ENCODE measurements around the gene SOX6. TPM values are rescaled to one million over a fixed set of nuclear protein-coding genes. Genes with fewer than 3 reads are reported as not detected.

Gene SOX6
- total RNA-seq, 1 donor from 2014 or later = 7.6 TPM

GRCh38 chr11:16184588-16184987 lies 171.8 kb downstream of the SOX6 start:
- Histone ChIP-seq H3K27ac (no peak overlapping the region), H3K4me3 (no peak overlapping the region), H3K9ac (no peak overlapping the region), H3K36me3 (no peaks in the 10 kb centered on the region), H3K4me2 (no peak overlapping the region), H3F3A (ENCODE audit: low read depth) (no peaks in the 10 kb centered on the region), H2AFZ (replicated peaks) (no peak overlapping the region), H3K9me3 (ENCODE audit: low read depth) (no peaks in the 10 kb centered on the region), H3K4me1 (peaks cover 28% of the 10 kb centered on the region), H3K27me3 (no peaks in the 10 kb centered on the region), H4K20me1 (ENCODE audit: low read depth) (no peaks in the 10 kb centered on the region), H3K79me2 (ENCODE audit: low read depth) (no peaks in the 10 kb centered on the region)
- Mint-ChIP-seq H3K27ac (no peak overlapping the region), H3K27me3 (ENCODE audit: insufficient read depth, low read depth) (no peaks in the 10 kb centered on the region), H3K4me1 (peaks cover 38% of the 10 kb centered on the region), H3K4me3 (no peak overlapping the region), H3K36me3 (peaks cover 3% of the 10 kb centered on the region), H3K9me3 (no peaks in the 10 kb centered on the region)
- TF ChIP-seq CTCF (IDR thresholded peaks at IDR 0.05) (no peak), EZH2 (IDR thresholded peaks at IDR 0.05) (no peak), EZH2phosphoT487 (IDR thresholded peaks at IDR 0.05) (no peak)
- no peak for DNase-seq (ENCODE audit: low spot score)

GRCh38 chr11:16182553-16182952 lies 173.8 kb downstream of the SOX6 start:
- H3K4me3 Mint-ChIP-seq = no peak overlapping the region
- Histone ChIP-seq H3K4me1 (peaks cover 45% of the 10 kb centered on the region), H3K27me3 (no peaks in the 10 kb centered on the region), H3K4me2 (no peak overlapping the region), H3K79me2 (ENCODE audit: low read depth) (no peaks in the 10 kb centered on the region), H3F3A (ENCODE audit: low read depth) (no peaks in the 10 kb centered on the region), H3K4me3 (no peak overlapping the region), H3K27ac (no peak overlapping the region), H3K9me3 (ENCODE audit: low read depth) (no peaks in the 10 kb centered on the region), H4K20me1 (ENCODE audit: low read depth) (no peaks in the 10 kb centered on the region), H2AFZ (replicated peaks) (no peak overlapping the region), H3K9ac (no peak overlapping the region), H3K36me3 (no peaks in the 10 kb centered on the region)
- H3K4me1 Mint-ChIP-seq = peaks cover 47% of the 10 kb centered on the region
- peaks cover 3% of the 10 kb centered on the region for H3K36me3 Mint-ChIP-seq
- H3K27ac Mint-ChIP-seq = no peak overlapping the region
- no peak for DNase-seq (ENCODE audit: low spot score)
- no peak for TF ChIP-seq EZH2 (IDR thresholded peaks at IDR 0.05)
- H3K27me3 Mint-ChIP-seq (ENCODE audit: insufficient read depth, low read depth) = no peaks in the 10 kb centered on the region
- no peaks in the 10 kb centered on the region for H3K9me3 Mint-ChIP-seq

- no peaks in the 10 kb centered on the region for H3K9me3 ChIP-seq (ENCODE audit: low read depth)
- no peak for DNase-seq (ENCODE audit: low spot score)
- H4K20me1 ChIP-seq (ENCODE audit: low read depth) = no peaks in the 10 kb centered on the region
- no peaks in the 10 kb centered on the region for H3K27me3 ChIP-seq
- no peaks in the 10 kb centered on the region for H3K79me2 ChIP-seq (ENCODE audit: low read depth)
- no peak overlapping the region for H3K27ac ChIP-seq
- Mint-ChIP-seq H3K4me3 (no peak overlapping the region), H3K27me3 (ENCODE audit: insufficient read depth, low read depth) (no peaks in the 10 kb centered on the region), H3K36me3 (no peaks in the 10 kb centered on the region), H3K27ac (no peak overlapping the region), H3K9me3 (no peaks in the 10 kb centered on the region), H3K4me1 (peaks cover 47% of the 10 kb centered on the region)
- no peaks in the 10 kb centered on the region for H3F3A ChIP-seq (ENCODE audit: low read depth)
- peaks cover 45% of the 10 kb centered on the region for H3K4me1 ChIP-seq
- no peak overlapping the region for H2AFZ ChIP-seq (replicated peaks)
- H3K4me2 ChIP-seq = peak overlapping the region; percentile 23
- H3K4me3 ChIP-seq = no peak overlapping the region
- TF ChIP-seq CTCF (IDR thresholded peaks at IDR 0.05) (no peak), EZH2phosphoT487 (IDR thresholded peaks at IDR 0.05) (no peak), EZH2 (IDR thresholded peaks at IDR 0.05) (no peak)
- no peak overlapping the region for H3K9ac ChIP-seq
- H3K36me3 ChIP-seq = no peaks in the 10 kb centered on the region
Measured at GRCh38 chr11:16180868-16181267, 175.5 kb downstream of the SOX6 start.

GRCh38 chr11:16179676-16180075 lies 176.7 kb downstream of the SOX6 start:
- Histone ChIP-seq H3F3A (ENCODE audit: low read depth) (no peaks in the 10 kb centered on the region), H3K9ac (no peak overlapping the region), H3K27me3 (no peaks in the 10 kb centered on the region), H3K4me1 (peaks cover 45% of the 10 kb centered on the region), H3K27ac (no peak overlapping the region), H3K79me2 (ENCODE audit: low read depth) (no peaks in the 10 kb centered on the region), H3K36me3 (no peaks in the 10 kb centered on the region), H3K4me2 (no peak overlapping the region), H3K9me3 (ENCODE audit: low read depth) (no peaks in the 10 kb centered on the region), H2AFZ (replicated peaks) (no peak overlapping the region), H3K4me3 (no peak overlapping the region), H4K20me1 (ENCODE audit: low read depth) (no peaks in the 10 kb centered on the region)
- no peak for DNase-seq (ENCODE audit: low spot score)
- peaks cover 40% of the 10 kb centered on the region for H3K4me1 Mint-ChIP-seq
- no peak overlapping the region for H3K4me3 Mint-ChIP-seq
- H3K9me3 Mint-ChIP-seq = no peaks in the 10 kb centered on the region
- TF ChIP-seq EZH2 (IDR thresholded peaks at IDR 0.05) (no peak), EZH2phosphoT487 (IDR thresholded peaks at IDR 0.05) (no peak), CTCF (IDR thresholded peaks at IDR 0.05) (no peak)
- no peak overlapping the region for H3K27ac Mint-ChIP-seq
- H3K27me3 Mint-ChIP-seq (ENCODE audit: insufficient read depth, low read depth) = no peaks in the 10 kb centered on the region
- no peaks in the 10 kb centered on the region for H3K36me3 Mint-ChIP-seq
